Activated CD8-positive, alpha-beta memory T cell treated with anti-CD3 and anti-CD28 coated beads, Interleukin-2, amount 50 U/mL, for 24 hours (primary cell): ENCODE data around the gene ARHGAP15.

Source experiments
- DNase-seq: peaks from one replicate; pipeline ENCODE4 v3.0.0-alpha.2; 2020; ENCODE audit errors: extremely low read depth

Gene ARHGAP15

DNA sequence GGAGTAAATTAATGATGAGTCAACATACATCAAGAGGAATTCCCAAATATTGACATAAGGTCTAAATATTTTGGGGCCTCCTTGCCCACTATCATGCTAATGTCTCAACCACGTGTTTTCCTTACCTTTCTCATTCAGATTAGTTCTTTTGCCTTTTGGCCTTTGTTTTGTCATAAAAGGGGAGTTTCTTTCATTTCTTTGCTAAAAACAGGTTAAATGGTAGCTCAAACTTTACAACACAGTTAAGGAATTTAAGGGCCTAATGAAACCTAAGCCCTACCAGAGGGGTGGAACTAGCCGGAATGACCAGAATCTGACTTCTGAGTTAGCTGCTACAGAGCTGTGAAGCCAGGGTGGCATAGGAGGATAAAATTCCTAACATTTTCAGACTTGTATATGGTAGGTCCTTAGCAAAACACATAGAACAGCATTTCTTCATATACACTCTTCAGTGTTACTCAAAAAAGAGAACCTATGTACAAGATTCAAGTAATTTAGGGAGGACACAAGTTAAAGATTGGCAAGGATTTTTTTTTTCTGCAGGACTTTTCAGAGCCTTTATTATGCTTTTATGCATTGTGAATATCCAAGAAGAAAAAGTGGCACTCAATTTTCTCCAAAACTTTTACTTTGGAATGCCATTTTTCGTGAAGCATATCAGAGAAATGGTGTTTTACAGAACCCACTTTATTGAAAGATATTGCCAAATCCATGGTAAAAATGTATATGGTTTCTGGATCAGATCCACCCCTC lies 633.1 kb downstream of the ARHGAP15 start:
- no peak for DNase-seq

DNA sequence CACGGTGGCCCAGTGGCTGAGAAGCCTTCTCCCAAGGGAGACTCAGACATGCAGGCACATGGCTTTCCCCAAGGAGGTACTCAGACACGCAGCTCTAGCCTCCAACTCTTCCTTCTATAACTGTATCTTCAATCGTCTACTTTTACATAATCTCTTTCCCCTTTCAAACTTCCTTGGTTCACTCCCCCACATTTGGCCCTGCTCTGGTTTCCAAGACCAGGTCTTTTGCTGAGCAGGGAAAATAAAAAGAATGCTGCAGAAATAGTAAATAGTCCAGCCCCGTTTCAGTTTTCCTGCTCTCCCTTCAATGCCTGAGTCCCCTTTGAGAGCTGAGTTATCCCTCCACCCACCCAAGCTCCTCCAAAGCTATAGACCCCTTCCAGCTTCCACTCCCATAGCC lies 635.0 kb downstream of the ARHGAP15 start:
- no peak for DNase-seq

DNA sequence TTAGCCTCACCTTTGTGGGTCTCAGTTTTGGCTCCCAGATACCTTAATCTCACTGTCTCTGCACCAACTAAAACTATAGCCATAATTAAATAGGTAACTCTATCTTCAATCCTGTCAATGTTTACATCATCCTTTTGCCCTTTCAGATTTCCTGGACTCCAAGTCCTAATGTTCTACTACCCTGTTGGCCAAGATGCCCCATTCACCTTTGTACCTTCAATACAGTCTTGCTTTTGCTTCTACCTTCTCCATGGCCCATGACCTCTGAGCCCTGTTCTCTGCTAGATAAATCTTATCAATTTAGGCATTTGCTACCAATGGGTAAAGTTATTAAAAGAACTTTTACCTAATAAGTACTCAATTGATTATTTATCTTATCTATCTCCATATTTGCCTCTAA lies 635.5 kb downstream of the ARHGAP15 start:
- DNase-seq: no peak

DNA sequence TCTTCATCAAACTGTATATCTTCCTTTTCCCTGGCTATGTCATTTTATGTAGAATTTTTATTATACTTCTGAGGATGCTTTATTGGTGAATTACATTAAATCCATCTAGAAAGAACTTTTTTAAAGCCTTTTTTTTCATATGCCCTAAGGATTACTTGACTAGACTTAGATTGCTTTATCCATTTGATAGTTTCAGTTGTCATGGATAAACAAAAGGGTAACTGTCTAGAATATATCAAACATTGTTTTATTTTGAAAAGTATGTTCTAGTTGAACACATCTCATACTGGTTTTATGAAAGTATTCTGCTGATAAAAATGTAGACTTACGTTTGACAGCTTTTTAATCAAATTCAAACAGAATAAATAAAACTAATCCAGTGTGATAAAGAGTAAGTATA lies 639.8 kb downstream of the ARHGAP15 start:
- DNase-seq: no peak

DNA sequence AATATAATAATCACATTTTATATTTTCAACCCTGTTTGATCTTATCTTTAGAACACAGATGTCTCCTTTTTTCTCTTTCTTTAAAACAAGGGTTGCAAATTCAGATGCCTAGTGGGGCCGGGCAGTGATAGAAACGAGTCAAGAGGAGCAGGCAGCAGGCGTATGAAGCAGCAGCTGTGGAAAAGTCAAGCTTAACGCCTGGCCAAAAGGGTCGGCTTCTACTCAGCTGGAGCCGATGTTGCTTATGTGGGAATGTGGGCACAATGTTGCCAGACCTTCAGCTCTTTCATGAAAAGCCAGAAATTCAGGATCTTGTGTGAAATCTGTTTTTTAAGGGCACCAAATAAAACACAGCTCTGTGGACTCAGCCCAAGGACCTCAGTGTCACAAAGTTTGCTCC lies 642.7 kb downstream of the ARHGAP15 start:
- no peak for DNase-seq

DNA sequence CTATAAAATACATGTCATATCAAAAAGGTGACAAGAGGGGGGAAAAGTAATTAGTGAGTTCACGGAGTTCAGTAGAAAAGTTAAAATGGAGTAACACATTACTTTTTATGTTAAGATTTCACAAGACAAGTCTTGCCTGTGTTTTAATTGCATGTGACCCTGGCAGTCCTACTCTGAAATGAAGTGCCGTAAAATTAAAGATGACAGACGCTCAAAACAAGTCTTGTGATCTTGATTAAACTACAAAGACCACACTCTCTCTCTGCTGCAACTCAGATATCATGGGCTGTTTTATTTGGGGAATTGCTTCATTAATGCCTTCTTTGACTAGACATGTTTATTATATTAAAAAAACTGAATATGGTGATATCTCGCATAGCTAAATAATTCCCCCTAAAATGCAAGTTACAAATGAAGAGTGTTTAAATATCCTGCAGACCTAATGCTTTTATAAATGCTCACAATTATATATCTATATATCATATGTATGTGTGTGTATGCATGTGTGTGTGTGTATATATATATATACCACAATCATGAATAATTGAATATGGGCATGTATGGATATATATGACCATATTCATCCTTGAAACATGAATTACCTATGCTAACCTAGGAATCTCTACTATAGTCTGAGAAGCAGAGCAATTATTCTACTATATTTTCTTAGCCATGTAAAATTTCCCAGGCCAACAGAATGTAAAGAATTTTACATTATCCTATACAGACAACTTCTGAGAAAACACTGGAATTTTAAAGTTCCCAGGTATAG lies 647.5 kb downstream of the ARHGAP15 start:
- no peak for DNase-seq

DNA sequence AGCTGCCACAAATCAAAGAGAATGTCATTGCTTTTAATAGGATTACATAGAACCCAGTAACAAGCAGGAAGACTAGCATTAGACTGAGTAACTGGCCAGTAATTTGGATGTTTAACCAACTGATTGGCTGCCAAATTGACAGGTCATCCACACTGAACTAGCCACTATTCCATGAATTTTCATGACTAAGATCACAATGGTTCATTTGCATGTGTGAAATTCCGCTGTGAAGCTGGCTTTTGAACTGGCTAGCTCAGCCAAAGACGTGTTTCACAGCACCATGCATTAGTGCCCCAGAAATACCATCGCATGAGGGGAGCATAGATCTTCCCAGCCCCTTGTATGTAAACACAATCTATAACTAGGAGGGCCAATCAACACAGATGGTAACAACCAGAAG lies 649.8 kb downstream of the ARHGAP15 start:
- DNase-seq: no peak

DNA sequence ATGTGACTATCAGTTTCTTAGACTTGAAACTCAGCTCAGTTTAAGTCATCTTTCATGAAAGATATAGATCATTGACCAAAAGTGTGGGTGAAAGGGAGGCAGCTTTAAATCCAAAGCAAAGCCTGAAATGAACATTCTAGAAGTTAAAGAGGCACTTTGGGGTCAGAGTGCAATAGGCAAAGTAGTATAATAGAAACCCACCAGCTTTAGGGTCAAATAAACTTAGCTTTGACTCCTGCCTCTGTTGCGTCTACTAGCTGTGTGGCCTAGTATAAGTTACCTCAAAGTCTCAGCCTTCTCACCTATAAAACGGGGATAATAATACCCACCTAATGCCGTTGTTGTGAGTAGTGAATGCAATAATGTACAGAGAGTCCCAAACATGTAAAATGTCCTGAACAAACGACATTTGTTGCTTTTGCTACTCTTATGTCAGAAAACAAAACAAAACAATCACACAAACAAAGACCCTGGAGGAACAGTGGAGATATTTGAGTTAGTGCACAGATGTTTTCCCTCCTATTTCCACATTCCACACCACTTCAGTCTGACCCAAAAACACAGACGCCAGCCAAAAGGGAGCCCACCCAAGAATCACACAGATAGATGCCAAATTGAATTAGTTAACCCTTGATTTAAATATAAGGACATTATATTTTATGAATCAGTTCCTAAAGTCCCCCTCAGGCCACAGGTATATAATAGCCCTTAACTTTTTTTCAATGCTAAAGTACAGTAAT lies 657.0 kb downstream of the ARHGAP15 start:
- DNase-seq: no peak

DNA sequence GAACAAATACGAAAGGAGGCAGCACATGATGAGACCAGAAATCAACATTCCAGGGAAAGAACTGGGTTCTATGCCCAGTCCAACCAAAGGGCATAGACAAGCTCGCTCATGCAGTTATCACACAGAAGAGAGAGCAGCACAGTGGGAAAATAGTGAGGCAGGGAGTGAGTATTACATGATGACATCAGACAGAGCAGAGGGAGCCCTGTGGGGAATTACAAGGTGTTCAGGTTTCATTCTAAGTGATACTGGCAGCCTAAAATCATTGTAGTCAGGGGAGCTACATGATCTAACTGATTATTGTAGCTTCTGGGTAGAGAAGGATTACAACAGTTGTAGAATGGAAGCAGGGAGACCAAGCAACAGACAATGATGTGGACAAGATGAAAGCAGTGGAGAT lies 658.5 kb downstream of the ARHGAP15 start:
- no peak for DNase-seq

DNA sequence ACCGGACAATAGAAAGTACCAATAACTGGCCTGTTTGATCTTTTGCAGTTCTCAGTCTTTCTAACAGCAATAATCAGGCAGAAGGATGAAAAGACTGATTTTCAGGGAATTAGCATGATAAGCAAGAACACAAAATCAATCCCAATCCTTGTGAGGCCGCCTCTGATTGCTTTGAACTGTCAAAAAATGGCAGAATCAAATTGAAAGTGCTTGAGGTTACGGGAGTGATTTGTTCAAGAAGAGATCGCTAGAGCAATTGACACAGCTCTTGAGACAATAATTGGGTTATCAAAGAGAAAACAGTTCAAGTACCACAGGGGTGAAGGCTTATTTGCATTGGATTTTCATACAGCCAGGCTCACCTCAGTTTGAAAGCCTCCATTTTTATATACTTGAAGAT lies 663.4 kb downstream of the ARHGAP15 start:
- DNase-seq: no peak

DNA sequence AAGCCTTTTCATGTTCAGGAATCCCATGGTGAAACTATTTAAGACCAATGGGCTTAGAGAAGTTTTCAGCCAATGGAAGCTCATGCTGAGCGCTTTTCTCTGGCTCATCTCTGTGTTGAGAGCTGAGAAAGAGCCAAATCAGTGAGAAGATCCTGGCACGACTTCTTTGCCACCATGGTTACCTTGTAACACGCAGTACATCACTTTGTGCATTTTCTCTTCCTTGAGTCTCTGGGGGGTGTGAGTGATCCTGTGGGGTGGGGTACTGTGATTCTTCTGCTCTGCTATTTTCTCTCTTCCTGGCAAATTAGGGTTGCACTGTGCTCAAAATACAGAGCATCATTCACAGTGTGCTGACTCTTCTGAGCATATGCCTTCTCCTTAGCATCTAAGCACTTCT lies 664.2 kb downstream of the ARHGAP15 start:
- no peak for DNase-seq

DNA sequence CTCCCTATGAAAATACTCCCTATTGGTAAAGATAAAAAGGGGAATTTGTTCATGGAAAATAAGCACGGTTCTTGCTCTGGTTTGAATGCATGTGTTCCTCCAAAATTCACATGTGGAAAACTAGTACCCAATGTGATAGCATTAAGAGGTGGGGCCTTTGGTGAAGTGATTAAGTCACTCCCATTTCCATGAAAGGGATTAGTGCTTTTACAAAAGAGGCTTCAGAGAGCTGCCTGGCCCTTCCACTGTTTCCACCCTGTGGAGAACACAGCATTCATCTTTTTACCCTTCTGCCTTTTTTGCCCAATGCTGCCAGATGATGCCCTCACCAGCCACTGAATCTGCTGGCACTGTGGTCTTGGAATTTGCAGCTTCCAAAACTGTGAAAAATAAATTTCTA lies 666.8 kb downstream of the ARHGAP15 start:
- no peak for DNase-seq

DNA sequence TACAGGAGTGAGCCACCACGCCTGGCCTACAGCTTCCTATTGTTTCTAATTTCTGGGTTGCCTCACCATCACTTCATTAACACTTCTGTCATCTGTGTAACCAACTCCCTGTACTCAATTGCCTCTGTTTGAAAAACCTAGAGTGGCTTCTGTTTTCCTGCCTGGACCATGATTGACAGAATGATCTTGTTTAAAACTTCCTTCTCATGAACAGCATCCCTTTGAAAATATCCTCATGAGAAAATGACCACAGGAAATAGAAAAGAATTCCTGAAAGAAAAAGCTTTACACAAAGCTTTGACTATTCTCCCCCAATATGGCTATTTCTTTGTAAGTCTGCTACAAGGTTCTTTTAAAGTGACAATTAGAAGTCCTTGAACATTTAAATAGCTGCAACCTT lies 672.3 kb downstream of the ARHGAP15 start:
- DNase-seq: no peak

DNA sequence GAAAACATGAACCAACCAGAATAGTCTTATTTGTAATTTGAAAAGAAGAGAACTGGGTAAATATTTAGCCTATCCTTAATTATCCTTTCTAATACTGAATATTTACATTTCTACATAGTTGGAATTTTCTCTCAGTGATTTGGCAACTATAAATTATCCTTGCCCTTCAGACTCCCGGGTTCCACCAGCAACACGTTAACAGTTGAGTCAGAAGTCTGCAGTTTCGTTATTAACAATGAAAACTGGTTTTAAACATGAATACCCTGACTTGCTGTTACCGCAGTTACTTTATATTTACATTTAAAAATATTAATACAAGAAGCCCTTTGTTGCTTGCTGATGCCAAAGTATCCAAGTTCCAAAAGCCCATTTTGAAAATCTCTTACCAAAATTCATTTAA lies 673.0 kb downstream of the ARHGAP15 start:
- DNase-seq: no peak

DNA sequence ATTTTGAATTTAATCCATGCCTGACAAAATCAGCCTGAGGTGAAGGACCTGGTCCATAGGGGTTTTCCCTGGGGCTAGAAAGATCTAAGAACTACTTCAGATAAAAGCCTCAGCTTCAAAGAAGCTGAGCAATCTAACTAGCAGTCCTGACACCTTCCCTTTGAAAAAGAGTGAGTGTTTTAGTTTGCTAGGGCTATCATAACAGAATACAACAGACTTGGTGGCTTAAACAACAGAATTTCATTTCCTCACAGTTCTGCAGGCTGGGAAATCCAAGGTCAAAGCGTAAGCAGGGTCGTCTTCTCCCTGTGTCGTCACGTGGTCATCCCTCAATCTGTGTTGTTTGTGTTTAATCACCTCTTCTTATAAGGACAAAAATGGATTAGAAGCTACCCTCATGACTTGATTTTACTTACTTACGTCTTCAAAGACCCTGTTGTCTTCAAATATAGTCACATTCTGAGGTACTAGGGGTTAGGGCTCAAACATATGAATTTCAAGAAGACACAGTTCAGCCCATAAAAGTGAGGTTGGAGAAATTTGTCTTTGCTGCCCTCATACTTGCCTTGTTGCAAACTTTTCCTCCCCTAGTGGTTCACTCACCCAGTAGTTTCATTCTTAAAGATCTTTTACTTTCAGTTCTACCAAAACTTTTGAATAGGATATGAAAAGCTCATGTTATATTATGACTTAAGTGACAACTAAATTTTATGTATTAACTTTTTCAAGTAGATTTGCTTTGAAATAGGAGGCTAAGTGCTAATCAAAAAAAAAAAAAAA lies 673.8 kb downstream of the ARHGAP15 start:
- DNase-seq: no peak

DNA sequence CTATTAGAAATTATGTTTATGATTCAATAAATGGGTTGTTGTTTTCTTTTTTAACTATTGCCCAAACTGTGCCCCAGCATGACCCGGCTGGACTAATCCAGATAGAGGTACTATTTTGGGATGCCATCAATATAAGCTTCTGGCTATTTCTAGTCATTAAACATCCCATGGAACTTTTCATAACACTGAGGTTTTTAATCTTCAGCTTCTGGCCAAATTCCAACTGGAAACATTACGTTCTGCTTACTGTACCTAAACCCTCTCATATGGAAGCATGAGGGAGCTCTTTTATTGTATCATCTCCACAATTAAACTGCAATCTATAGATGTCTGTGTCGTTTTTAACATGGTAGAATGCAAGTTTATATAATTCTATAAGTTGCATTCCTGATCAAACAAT lies 674.7 kb downstream of the ARHGAP15 start:
- DNase-seq: no peak

DNA sequence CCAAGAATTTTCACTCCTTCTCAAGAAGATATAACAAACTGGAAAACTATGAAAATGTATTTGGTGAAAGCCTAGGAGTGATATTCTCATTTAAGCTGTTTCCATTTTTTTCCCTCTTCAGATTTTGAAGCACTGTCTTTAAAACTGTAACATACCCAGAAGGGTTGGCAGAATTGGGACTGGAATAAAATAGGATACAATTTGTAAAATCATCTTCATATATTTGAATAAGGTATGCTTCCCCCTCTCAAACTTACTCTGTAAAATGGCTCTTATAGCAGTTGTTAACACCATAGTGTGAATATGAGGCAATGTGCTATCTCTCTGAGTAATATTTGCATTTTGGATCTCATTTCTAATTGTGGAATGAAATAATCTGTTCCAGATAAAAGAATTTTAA lies 676.4 kb downstream of the ARHGAP15 start:
- no peak for DNase-seq

DNA sequence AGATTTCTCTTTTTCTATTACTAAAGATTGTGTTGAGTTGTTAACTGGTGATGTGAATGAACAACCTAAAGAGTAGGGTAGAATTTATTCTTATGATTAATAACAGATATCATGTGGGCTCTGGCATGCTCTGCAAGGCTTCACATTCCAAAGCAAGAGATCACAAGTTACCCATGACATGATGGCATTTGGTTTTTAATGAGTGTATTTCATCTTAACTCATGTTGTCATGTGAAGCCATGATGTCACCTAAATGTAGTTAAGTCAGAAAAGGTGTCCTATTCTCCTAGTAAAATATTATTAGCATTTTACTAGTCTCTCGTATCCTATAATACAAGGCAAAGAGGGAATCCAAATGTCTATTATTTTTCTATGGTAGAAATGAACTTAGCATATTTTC lies 678.0 kb downstream of the ARHGAP15 start:
- no peak for DNase-seq

DNA sequence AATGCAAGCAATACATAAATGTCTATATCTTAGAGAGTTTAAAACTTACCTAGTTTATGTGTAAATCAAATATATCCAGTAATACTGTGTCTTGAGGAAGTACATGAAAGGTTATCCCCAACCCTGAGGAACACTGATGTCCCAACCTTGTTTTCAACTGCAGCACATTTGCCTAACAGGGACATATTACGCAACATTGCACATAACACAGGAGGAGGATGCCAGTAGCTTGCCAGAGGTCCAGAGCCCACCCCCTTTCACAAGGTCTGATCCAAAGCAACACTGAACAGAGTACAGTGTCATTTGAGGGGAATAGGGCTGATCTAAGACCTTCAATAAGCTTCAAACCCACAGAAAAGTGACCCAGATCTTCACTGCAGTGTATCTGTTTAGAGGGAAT lies 678.5 kb downstream of the ARHGAP15 start:
- no peak for DNase-seq

DNA sequence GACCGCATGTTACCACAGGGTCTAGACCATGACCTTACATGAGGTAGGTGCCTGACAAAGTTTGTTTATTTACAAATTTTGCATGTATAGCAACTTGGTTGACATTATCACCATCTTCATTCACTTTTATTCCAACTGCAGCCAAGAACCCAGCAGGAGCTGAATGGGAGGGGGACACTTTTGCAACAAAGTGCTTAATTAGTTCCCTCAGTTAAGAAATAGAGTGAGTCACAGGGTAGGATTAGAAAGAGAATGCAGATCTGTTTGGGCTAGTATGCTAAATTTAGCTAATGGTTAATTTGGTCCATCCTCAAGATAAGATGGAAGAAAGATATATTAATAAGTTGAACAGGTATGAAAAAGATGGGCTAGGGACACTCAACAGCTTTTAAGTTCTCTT lies 678.9 kb downstream of the ARHGAP15 start:
- no peak for DNase-seq

DNA sequence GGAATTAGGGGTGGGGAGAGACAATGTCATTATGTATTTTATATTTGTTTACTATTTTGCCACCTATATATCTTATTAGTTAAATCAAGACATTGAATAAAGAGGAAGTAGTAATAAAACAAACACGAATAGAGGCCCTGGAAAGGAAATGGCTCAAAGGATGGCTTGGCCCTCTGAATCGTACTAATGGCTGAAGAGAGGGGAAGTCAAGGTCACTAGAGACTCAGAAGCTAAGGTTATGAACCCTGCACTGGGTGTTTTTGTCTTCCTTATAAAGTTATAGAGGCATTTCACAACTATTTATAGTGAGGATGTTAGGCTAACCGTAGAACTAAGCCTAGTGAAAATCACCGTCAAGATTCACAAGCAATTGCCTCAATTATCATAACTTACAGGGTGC lies 685.9 kb downstream of the ARHGAP15 start:
- DNase-seq: no peak

DNA sequence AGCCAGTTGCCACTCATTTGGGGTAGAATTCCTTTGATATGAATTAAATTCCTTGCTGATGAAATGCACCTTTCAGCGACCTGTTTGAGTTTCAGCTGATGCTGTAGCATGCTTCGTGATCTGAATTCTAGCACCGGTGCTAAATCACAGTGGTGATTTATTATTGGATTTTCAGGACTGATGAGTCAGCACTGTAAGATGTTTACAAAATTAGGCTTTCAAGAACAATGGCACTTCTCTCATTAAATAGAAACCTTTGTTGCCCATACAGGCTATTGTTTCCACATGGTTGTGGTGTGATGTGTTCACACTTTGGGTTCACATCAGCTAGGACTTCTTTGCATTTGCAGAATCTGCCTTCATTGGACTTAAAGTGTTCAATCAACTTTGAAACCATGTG lies 687.7 kb downstream of the ARHGAP15 start:
- no peak for DNase-seq
